ENCODE results near the gene MACC1.

DNA sequence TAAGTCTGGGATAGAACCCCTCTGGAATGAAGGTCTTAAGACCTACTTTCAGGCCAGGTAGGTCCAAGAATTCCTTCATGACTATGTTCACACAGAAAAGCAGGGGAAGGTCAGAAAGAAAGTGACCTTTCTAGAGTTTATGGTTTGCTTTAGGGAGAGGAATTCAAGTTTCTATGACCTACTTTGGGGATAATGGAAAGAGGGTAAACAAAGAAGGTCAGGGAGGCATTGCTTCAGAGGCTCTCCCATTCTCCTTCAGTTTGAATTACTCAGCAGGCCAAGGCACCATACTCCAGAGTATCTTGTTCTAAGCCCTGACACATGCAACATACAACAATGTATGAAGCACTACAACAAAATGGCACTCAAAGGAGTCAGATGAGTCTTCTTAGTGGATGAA lies 11.5 kb upstream of the MACC1 start:
- TF ChIP-seq, protein P1, sequence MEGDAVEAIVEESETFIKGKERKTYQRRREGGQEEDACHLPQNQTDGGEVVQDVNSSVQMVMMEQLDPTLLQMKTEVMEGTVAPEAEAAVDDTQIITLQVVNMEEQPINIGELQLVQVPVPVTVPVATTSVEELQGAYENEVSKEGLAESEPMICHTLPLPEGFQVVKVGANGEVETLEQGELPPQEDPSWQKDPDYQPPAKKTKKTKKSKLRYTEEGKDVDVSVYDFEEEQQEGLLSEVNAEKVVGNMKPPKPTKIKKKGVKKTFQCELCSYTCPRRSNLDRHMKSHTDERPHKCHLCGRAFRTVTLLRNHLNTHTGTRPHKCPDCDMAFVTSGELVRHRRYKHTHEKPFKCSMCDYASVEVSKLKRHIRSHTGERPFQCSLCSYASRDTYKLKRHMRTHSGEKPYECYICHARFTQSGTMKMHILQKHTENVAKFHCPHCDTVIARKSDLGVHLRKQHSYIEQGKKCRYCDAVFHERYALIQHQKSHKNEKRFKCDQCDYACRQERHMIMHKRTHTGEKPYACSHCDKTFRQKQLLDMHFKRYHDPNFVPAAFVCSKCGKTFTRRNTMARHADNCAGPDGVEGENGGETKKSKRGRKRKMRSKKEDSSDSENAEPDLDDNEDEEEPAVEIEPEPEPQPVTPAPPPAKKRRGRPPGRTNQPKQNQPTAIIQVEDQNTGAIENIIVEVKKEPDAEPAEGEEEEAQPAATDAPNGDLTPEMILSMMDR (IDR thresholded peaks at IDR 0.05; ENCODE audit: extremely low read depth in 1 of 2, insufficient read depth in 1 of 2, low read depth in 1 of 2, low read length in 2 of 2): no peak
- TF ChIP-seq POLR2A (IDR thresholded peaks at IDR 0.05; ENCODE audit: low read depth, low read length) (no peak), POLR2AphosphoS5 (IDR thresholded peaks at IDR 0.05; ENCODE audit: insufficient read depth, low read depth, low read length) (no peak), JUN (IDR thresholded peaks at IDR 0.05; ENCODE audit: borderline replicate concordance, insufficient read depth, insufficient read length, low read depth) (no peak)
- TF ChIP-seq, protein P2, sequence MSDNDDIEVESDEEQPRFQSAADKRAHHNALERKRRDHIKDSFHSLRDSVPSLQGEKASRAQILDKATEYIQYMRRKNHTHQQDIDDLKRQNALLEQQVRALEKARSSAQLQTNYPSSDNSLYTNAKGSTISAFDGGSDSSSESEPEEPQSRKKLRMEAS (IDR thresholded peaks at IDR 0.05; ENCODE audit: insufficient read depth, insufficient read length): no peak
